ENCODE measurements around the gene TTLL7. TPM values are rescaled to one million over a fixed set of nuclear protein-coding genes. Genes with fewer than 3 reads are reported as not detected.

The TTLL7 gene
- total RNA-seq, 2 experiments from 2014 or later: 2.9 to 5.3 TPM

- H3K4me3 Mint-ChIP-seq: no peak overlapping the region
- no peaks in the 10 kb centered on the region for H3K27me3 Mint-ChIP-seq
- H3K36me3 Mint-ChIP-seq: no peaks in the 10 kb centered on the region
- no peaks in the 10 kb centered on the region for H3K9me3 Mint-ChIP-seq (ENCODE audit: low read depth)
- DNase-seq: no peak
- CTCF ChIA-PET: no interaction called here
- no peak for ATAC-seq
- H3K27ac Mint-ChIP-seq: no peak overlapping the region
- no peaks in the 10 kb centered on the region for H3K4me1 Mint-ChIP-seq
Observed at GRCh38 chr1:83838573-83838972, 160.4 kb downstream of the TTLL7 start.

DNA sequence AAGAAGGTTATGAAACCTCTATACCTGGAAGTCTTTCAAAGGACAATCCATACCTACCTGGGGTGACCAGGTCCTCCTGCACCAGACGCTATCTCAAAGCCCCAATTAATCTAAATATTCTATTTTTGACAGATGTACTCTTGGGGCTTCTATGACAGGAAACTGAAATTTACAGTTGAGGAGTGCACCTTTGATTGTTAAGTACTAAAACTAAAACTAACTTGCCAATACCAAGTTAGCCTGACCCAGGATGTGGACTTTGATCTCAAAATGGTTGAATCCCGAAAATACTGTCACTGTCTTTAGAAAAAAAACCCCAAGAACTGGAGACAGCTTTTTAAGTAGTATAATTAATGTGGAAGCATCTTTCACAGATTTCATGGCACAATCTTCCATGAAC is 162.4 kb downstream of the TTLL7 start:
- Mint-ChIP-seq H3K27me3 (no peaks in the 10 kb centered on the region), H3K4me3 (no peak overlapping the region), H3K4me1 (no peaks in the 10 kb centered on the region), H3K9me3 (ENCODE audit: low read depth) (no peaks in the 10 kb centered on the region), H3K36me3 (no peaks in the 10 kb centered on the region), H3K27ac (no peak overlapping the region)
- ATAC-seq (no peak), DNase-seq (no peak)
- CTCF ChIA-PET: no interaction called here

DNA sequence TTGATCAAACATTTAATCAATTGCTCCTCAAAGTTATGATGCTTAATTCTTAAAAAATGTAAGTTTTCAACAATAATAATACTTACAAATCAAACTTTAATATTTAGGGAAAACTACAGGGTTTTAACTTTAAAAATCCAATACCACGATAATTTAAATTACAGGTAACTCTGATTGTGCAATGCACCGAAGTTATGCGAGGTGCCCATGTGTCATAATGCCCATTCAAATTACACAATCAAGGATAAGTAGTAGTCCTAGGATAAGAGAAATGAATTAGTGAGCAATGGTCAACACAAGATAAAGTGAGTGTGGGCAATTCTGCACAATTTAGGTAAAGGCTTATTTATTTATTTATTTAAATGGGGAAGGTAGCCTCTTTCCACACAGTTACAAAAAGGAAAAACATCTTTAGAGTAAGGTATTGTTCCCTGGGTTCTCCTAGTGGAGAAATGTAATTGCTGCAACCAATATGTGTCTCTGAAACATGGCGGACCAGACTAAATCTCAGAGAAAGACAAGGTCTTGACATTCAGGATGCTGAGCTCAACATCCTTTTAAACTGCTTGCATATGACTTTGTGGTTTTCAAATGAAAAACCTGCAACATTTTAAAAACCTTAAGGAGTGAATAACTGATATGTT is 164.2 kb downstream of the TTLL7 start:
- Mint-ChIP-seq H3K27me3 (no peaks in the 10 kb centered on the region), H3K36me3 (no peaks in the 10 kb centered on the region), H3K4me1 (no peaks in the 10 kb centered on the region), H3K9me3 (ENCODE audit: low read depth) (no peaks in the 10 kb centered on the region), H3K4me3 (no peak overlapping the region), H3K27ac (no peak overlapping the region)
- CTCF ChIA-PET: no interaction called here
- DNase-seq (no peak), ATAC-seq (no peak)

GRCh38 chr1:83832194-83832593 is 166.7 kb downstream of the TTLL7 start:
- Mint-ChIP-seq H3K36me3 (no peaks in the 10 kb centered on the region), H3K27me3 (no peaks in the 10 kb centered on the region), H3K4me3 (no peak overlapping the region), H3K9me3 (ENCODE audit: low read depth) (no peaks in the 10 kb centered on the region), H3K4me1 (no peaks in the 10 kb centered on the region), H3K27ac (no peak overlapping the region)
- CTCF ChIA-PET: no interaction called here
- DNase-seq (no peak), ATAC-seq (no peak)

GRCh38 chr1:83829106-83829505 is 169.8 kb downstream of the TTLL7 start:
- ATAC-seq: no peak
- CTCF ChIA-PET: no interaction called here
- no peak for DNase-seq

DNA sequence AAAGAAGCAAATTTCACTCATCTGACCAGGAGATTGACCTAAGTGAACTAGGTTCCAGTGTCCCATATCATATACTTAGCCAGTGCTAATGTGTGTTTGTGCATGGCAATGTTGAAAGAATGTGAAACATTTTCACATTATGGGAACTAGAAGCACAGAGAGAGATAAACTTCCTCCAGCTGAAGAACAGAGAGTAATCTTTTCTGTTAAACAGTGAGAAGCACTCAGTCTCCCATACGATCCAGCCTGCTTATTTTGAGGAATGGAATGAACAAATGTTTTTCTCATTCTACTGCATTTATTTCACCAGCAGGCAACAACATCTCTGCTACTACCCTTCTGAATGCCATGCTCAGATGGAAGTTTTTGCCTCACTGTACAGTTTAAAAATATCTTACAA is 170.5 kb downstream of the TTLL7 start:
- Mint-ChIP-seq H3K9me3 (ENCODE audit: low read depth) (no peaks in the 10 kb centered on the region), H3K4me1 (no peaks in the 10 kb centered on the region), H3K36me3 (no peaks in the 10 kb centered on the region), H3K4me3 (no peak overlapping the region), H3K27ac (no peak overlapping the region), H3K27me3 (no peaks in the 10 kb centered on the region)
- CTCF ChIA-PET: no interaction called here
- ATAC-seq (no peak), DNase-seq (no peak)

More at GRCh38 chr1:83829106-83829505, 169.8 kb downstream of the TTLL7 start:
- Mint-ChIP-seq H3K4me1 (no peaks in the 10 kb centered on the region), H3K9me3 (ENCODE audit: low read depth) (no peaks in the 10 kb centered on the region), H3K27ac (no peak overlapping the region), H3K36me3 (no peaks in the 10 kb centered on the region), H3K27me3 (no peaks in the 10 kb centered on the region), H3K4me3 (no peak overlapping the region)

DNA sequence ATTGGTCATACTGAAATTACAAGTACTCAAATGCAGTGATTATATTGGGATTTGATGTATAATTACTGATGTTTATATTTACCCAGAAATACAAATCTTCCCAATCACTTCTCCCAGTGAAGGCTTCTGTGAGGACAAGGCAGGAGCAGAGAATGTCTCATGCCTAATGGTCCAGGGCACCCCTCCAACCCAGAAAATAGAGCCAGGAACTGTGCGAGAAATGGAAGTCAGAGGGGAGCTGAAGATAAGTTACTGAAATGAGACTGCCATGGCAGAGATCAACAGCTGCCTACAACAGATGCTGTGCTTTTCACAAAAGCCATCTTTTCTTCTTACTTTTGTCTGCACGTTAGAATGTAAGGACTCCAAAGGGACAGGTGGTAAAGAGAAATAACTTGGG is 171.2 kb downstream of the TTLL7 start:
- CTCF ChIA-PET: no interaction called here
- no peaks in the 10 kb centered on the region for H3K36me3 Mint-ChIP-seq
- no peak overlapping the region for H3K4me3 Mint-ChIP-seq
- H3K27me3 Mint-ChIP-seq: no peaks in the 10 kb centered on the region
- no peak overlapping the region for H3K27ac Mint-ChIP-seq
- H3K4me1 Mint-ChIP-seq: no peaks in the 10 kb centered on the region
- no peaks in the 10 kb centered on the region for H3K9me3 Mint-ChIP-seq (ENCODE audit: low read depth)
- no peak for DNase-seq
- no peak for ATAC-seq

GRCh38 chr1:83822208-83822607 is 176.7 kb downstream of the TTLL7 start:
- no peaks in the 10 kb centered on the region for H3K9me3 Mint-ChIP-seq (ENCODE audit: low read depth)
- H3K4me1 Mint-ChIP-seq: no peaks in the 10 kb centered on the region
- no peak overlapping the region for H3K27ac Mint-ChIP-seq
- H3K27me3 Mint-ChIP-seq: no peaks in the 10 kb centered on the region
- no peaks in the 10 kb centered on the region for H3K36me3 Mint-ChIP-seq
- CTCF ChIA-PET: no interaction called here
- DNase-seq (no peak), ATAC-seq (no peak)
- no peak overlapping the region for H3K4me3 Mint-ChIP-seq

DNA sequence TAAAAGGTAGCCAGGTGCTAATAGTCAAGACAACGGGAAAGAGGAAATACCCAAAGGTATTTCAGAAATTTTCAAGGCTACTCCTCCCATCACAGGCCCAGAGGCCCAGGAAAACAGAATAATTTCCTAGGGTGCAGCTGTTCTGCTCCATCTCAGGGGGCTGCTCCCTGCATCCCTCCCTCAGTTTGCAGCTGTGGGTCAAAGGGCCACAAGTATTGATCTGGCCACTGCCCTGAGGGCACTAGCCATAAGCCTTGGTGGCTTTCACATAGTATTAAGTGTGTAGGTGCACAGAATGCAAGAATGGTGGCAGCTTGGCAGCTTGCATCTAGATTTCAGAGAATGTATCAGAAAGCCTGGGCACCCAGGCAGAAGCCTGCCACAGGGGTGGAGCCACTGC is 179.5 kb downstream of the TTLL7 start:
- Mint-ChIP-seq H3K4me1 (no peaks in the 10 kb centered on the region), H3K9me3 (ENCODE audit: low read depth) (no peaks in the 10 kb centered on the region), H3K27ac (no peak overlapping the region), H3K27me3 (no peaks in the 10 kb centered on the region), H3K4me3 (no peak overlapping the region), H3K36me3 (no peaks in the 10 kb centered on the region)
- CTCF ChIA-PET: no interaction called here
- DNase-seq (no peak), ATAC-seq (no peak)

GRCh38 chr1:83818916-83819315 is 180.0 kb downstream of the TTLL7 start:
- CTCF ChIA-PET: no interaction called here
- H3K27me3 Mint-ChIP-seq: no peaks in the 10 kb centered on the region

DNA sequence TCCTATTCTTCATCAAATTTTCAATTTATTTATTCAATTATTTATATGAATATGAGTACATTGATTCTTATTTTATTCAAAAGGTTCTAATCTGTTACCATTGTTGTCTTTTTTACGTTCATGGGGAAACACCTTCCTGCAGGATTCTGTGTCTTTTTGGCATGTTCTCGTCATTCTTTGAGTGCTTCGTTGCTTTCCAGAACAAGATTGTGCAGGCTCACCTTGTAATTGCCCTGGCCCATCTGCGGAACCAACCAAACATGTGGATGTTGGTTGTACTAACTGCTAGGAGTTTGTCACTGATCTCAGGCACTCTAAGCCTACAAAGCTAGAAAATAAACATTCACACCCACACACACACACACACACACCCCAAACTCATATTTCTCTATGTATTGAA is 182.1 kb downstream of the TTLL7 start:
- ATAC-seq (no peak), DNase-seq (no peak)
- no peaks in the 10 kb centered on the region for H3K27me3 Mint-ChIP-seq
- H3K36me3 Mint-ChIP-seq: no peaks in the 10 kb centered on the region
- CTCF ChIA-PET: no interaction called here
- H3K4me1 Mint-ChIP-seq: no peaks in the 10 kb centered on the region
- H3K9me3 Mint-ChIP-seq (ENCODE audit: low read depth): no peaks in the 10 kb centered on the region
- no peak overlapping the region for H3K27ac Mint-ChIP-seq
- H3K4me3 Mint-ChIP-seq: no peak overlapping the region

More at GRCh38 chr1:83818916-83819315, 180.0 kb downstream of the TTLL7 start:
- Mint-ChIP-seq H3K27ac (no peak overlapping the region), H3K4me3 (no peak overlapping the region), H3K36me3 (no peaks in the 10 kb centered on the region), H3K4me1 (no peaks in the 10 kb centered on the region), H3K9me3 (ENCODE audit: low read depth) (no peaks in the 10 kb centered on the region)
- DNase-seq (no peak), ATAC-seq (no peak)

GRCh38 chr1:83815330-83815729 is 183.6 kb downstream of the TTLL7 start:
- DNase-seq: no peak
- Mint-ChIP-seq H3K27me3 (no peaks in the 10 kb centered on the region), H3K4me1 (no peaks in the 10 kb centered on the region), H3K9me3 (ENCODE audit: low read depth) (no peaks in the 10 kb centered on the region), H3K4me3 (no peak overlapping the region), H3K36me3 (no peaks in the 10 kb centered on the region), H3K27ac (no peak overlapping the region)
- ATAC-seq: no peak
- CTCF ChIA-PET: no interaction called here

All from activated CD8-positive, alpha-beta memory T cell treated with anti-CD3 and anti-CD28 coated beads, Interleukin-2, amount 10 ng/mL, durations not matched to agents 7 days and 5 days (primary cell).